GM19324 (cell line): Measurements from ENCODE around the gene CHST15.

Experiments
- ATAC-seq: cut with Tn5 transposase; IDR thresholded peaks from one replicate; pipeline ENCODE4 v1.9.1; 2021; ENCODE audit warnings: mild to moderate bottlenecking, moderate library complexity; ENCODE audit not compliant: unreplicated experiment, low FRiP score

Gene CHST15

DNA sequence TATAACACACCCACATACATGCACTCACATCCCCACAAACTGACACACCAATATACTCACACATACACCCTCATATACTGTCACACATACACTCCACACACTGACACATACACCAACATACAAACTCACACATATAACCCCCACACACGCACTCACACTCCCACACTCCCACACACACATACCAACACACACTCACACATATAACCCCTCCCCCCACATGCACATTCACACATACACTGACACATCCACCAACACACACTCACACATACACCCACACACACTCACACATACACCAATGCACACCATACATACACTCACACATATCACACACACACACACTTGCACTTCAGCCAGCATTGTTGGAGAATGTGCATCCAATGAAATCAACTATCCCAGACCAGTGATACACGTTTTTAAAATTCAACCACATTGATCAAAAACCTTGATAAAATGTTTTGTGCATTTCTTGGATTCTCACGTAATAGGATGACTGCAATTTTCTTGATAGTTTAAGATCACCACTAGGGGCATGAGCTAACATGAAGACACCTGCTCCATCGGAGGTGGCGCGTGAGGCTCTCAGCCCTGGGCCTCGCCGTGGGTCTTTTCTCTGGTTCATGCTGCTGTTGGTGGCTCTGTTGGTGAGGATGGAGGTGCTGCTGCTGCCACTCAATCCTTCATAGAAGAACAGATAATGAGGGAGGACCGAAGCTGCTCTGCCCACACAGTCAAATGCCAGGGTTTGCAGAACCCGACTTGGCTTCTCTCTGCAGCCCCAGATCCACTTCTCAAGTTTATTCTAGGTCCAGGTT lies 32.1 kb upstream of the CHST15 start:
- ATAC-seq: no peak

DNA sequence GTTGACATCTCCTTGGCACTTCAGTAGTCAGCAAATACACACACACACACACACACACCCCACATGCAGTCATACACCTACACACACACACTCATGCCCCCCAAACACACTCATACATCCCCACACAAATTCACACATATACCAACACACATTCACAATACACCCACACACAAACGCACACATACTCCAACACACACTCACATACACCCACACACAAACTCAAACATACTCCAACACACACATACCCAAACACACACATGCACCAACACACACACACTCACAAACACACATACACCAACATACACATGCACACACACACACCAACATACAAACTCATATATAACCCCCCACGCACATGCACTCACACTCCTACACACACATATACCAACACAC lies 31.4 kb upstream of the CHST15 start:
- no peak for ATAC-seq

DNA sequence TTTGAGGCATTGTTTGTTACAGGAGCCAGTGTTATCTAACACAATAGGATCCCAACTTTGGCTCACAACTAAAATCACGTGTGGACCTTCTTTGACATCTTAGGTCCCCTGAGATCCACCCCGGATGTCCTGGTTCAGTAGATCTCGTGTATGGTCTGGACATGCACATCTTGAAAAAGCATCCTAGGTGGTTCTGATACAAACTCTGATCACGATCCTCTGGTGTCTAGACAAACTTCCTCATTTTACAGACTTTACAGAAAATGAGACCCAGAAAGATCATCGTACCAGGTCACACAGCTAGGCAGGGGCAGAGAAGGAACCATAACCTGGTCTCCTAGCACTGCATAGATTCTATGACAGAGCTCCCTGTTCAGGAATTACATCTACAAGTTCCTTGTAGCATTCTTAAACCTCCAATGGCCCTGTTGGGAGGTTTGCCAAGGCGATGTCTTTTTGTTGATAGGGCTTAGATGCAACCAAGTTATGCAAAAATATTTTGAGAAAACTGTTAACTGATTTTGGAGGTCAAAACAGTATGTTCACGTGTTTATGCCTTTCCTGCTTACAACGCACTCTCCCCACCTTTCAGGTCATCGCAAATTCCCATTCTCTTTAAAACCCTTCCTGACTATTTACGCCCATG lies 30.8 kb upstream of the CHST15 start:
- ATAC-seq: no peak

DNA sequence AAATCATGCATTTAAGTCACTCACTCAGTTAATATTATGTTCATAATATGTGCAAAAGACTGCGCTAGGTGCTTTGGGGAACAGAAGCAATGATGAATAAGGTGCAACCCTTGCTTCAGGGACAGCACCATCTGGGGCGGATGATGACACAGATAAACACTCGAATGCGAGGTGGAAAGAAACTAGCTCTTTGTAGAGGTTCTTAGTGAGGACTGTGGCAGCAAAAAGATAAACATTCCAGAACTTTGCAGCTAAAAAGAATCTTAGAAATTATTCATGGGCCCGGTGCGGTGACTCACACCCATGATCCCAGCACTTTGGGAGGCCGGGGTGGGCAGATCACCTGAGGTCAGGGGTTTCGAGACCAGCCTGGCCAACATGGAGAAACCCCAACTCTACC lies 29.8 kb upstream of the CHST15 start:
- no peak for ATAC-seq

DNA sequence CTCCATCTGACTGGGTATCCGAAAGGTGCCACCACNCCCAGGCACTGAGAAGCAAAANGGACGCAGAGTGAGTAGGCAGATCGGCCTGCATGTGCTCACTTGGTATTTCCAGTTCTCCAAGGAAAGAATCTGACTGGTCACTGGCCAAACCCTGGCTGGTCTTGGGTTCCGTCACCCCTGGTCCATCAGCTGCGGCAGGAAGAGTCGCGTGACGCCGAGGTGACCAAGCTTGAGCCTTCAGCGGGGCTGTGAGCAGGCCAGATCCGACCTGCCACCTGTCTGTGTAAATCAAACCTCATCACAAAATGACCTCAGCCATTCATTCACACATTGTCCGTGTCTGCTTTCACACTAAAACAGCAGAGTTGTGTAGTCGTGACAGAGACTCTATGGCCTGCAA lies 28.8 kb upstream of the CHST15 start:
- ATAC-seq: no peak

DNA sequence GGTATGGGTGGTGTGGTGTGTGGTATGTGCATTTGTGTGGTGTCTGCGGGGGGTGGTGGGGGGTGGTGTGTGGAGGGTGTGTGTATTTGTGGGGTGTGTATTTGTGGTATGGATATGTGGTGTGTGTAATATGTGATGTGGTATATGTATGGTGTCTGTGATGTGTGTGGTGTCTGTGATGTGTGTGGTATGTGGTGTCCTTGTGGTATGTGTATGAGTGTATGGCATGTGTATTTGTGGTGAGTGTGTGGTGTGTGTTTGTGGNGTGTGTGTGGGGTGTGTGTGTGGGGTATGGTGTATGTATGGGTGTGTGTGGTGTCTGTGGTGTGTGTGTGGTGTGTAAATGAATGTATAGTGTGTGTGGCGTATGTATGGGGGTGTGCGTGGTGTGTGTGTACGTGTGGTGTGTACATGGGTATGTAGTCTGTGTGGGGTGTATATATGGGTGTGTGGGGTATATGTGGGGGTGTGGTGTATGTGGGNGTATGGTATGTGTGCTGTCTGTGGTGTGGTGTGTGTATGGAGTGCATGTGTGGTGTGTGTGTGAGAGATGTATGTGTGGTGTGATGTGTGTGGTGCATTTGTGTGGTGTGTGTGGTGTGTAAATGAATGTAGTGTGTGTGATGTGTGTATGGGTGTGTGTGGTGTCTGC lies 27.1 kb upstream of the CHST15 start:
- no peak for ATAC-seq

DNA sequence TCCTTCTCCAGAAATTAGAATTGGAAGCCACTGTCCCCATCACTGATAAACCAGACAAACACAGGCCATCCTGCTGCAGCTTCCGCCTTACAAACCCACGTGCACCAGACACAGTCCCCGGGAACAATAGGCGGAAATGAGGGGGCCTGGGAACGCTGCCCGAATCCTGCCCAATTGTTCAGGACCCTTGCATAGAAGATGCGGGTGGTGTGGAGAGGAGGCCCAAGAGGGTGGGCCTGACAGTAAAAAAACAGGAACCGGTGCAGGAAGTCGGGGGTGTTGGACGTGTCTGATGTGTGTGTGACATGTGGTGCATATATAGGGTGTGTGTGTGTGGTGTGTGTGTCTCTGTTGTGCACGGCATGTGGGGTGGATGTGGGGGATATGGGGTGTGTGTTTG lies 26.5 kb upstream of the CHST15 start:
- ATAC-seq: no peak

DNA sequence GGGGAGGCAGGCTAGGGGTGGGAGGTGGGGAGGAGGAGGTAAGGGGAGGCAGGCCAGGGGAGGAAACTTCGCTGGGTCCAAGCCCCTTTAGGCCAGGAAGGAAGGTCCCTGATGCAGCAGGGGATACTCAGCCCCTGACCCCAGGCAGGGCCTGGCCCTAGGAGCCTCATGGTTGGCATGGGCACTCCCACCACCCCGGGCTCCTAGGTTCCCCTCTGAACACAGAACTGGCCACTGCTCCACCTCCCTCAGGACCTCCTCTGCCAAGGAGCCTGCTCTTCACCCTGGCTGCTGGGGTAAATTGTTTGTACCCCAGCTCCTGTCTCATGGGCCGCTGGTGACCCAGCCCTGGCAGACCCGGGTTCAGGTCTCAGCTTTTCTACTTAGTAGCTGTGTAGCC lies 25.8 kb upstream of the CHST15 start:
- ATAC-seq: no peak

DNA sequence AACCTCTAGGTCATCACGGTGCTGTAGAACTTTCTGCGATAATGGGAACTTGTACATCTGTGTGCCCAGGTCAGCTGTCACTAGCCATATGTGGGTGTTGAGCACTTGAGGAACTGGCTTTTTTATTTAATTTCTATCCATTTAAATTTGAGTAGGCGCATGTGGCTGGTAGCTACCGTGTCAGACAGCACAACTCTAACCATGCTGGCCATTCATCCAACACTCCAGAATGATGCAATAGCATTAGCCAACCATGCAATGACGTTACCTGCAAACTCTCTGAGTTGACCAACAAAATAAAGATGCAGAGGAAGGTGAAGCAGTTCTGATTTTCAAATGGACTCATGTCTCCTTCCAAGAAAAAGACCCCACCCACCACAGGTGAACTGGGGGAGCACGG lies 24.4 kb upstream of the CHST15 start:
- ATAC-seq: no peak

DNA sequence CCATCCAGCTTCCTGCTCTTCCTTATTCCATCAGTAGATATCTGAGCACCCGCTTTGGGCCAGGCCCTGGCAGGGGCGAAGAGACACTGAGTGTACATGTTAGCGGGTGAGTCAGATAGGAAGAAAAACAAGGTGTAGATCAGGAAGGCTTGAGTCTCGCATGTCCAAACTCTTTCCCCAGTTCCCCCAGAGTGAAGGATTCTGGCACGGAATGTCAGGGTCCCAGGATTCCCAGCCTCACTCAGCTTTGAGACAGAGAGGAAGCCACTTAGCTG lies 24.1 kb upstream of the CHST15 start:
- ATAC-seq: no peak

DNA sequence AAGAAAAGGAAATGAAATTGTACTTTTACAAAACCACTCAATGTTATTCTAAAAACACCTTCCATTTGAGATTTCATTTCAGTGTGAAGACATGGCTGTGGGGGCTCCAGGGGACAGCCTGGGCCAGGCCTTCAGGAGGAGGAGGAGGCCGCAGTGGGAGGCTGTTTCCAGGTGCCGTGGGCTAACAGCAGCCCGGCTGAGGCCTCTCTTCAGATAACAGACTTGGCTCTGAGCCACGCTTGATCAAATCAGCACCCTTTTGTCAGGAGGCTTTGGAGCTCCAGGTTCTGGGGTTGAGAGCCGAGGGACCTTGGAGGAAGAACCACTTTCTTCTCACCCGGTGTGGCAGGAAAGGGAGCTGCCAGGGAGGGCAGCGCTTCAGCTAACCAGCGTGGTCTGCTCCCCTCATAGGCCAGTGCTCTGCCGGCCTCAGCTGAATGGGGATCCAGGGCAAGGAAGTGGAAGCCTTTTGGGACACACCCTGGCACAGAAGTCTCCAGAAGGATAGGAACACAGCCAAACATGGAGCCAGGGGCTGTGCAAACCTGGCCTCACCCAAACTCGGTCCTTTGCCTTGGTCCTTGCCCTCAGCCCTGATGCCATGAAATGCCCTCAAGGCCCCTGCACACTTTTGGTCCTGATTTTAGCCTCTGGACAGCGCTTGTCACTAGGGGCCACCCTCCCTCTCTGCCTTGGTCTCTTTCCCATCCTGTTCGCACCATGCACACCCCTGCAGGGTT lies 23.5 kb upstream of the CHST15 start:
- ATAC-seq: no peak

DNA sequence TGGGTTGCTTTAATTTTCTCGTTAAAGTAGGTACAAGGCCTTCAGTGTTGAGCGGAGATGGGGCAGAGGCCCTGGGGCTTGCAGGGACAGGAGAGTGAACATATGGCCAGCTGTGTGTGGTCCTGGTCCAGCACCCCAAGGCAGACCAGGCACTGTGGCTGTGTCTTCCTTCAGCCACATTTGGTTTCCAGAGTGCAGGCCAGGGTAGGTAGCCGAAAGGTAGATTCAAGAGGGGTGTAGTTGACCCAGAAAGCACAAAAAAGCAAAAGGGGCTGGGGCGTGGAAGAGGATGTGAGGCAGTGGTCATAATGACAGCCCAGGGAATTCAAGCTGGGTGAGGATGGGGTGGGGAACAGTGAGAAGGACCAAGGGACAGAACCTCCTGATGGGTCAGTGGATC lies 21.3 kb upstream of the CHST15 start:
- ATAC-seq: no peak

DNA sequence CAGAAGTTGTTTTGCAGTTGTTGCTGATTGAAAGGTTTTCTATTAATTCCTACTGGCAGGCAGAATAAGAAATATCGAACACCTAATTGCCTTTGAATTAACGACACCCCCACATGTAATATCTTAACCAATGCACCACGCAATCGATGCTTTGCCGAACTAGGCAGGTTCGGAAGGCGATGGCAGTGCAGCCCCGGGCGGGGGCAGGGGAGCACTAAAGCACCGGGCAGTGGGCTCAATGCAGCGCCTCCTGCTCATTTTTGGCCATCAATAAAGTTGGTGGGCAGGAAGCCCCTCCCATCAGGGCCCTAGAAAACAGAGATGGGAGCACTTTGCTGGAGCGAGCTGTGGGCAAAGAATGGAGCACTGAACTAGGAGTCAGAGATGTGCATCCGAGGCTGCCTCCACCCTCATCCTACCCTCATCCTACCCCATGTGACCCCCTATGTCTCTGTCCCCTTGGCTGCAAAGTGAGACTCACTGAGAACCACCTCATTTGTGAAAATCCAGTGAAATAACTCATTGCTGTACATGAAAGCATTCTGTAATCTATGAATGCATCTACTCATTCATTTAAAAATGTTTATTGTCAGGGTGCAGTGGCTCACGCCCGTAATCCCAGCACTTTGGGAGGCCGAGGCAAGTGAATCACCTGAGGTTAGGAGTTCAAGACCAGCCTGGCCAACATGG lies 19.6 kb upstream of the CHST15 start:
- no peak for ATAC-seq

DNA sequence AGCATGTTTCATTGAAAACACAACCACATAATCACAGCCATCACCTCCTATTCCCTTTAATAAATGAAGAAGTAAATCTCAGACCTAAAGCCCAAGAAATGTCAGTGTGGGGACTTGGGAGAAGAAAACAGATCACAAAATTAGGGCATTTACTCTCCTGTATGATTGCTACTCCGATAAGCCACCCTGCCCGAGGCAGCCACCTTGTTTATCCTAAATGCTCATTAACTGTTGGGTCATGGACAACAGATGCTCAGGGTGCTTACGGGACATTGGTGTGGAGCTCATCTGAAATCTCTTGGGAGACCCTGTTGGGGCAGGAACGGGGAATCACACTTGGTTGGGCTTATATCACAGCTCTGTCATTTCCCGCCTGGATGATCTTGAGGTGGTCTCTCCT lies 17.5 kb upstream of the CHST15 start:
- ATAC-seq: no peak

DNA sequence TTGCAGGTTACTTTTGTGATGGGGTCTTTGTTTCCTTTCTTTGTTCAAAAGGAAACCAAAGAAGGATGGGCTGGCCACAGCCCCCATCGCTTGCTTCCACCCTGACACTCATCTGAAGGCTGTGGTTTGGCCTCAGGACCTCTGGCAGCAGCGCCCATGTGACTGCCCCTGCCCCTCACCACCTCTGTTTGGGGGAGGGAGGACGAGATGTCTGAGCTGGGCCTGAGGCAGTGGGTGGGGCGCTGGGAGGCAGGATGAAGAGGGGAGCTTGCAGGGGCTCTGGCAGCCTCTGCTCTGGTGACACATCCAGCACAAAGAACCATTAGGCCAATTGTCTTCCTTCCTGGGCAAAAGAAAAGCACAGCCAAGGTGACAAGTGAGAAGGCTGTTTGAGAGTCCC lies 15.9 kb upstream of the CHST15 start:
- ATAC-seq: no peak

DNA sequence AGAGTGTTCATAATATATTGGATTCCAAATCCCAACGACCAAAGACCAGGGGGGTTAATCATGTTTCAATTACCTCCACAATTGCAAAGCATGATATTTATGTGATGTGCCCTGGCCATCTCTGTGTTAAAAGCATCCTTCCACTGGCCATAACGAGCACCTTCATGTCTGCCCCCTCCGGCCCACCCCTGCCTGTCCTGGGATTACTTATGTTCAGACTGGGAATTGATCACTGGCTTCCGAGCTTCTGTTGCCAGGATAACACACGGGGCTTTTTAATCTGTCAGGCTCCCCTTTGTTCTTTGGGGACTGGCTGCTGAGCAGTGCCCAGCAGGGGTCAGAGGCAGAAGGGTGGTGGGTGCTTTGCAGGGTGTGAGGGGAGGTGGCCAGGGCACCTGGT lies 13.7 kb upstream of the CHST15 start:
- ATAC-seq: no peak

DNA sequence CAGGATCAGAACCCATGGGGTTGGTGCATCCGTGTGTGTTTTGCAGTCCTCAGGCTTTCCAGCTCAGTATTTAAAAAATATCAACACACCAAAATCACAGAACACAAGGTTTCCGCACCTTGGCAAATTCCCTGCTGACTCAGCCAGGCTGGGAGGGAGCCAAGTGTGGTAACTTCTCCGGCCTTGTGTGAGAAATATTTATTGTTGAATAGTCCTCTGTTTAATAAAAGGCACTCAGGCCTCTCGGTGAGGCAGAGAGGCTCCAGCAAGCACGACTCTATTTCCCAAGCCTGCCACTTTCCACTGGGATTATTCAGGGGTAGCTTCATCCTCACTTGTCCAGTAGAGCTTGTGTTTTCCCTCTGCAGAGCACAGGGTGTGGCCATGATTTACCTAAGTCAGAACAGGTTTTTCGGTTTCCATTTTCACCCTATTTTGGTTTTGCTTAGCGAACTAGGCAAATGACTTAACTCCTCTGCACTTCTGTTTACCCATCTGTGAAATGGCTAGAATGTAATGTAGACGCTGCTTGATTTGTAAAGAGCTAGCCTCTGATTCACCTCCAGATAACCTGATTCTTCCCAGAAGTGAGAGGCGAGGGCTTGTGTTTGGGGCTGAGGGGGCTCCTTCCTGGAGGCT lies 13.0 kb upstream of the CHST15 start:
- peak; percentile 86 for ATAC-seq

DNA sequence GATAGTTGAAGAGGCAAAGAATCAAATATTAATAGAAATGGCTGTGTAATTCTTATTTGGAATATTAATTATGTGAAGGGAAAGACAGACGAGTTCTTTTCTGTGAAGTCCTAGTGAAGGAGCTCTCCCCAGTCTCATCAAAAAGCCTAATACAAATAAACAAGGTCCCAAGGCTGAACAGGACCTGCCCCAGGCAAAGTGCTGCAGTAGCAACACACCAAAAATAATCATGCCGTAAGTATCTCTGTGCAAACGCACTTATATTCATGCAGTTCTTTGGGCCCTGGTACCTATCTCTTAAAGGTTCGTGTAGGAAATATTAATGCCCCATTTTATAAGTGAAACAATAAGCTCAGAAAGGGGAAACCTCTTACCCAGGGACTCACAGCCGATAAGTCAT lies 12.2 kb upstream of the CHST15 start:
- ATAC-seq: no peak

DNA sequence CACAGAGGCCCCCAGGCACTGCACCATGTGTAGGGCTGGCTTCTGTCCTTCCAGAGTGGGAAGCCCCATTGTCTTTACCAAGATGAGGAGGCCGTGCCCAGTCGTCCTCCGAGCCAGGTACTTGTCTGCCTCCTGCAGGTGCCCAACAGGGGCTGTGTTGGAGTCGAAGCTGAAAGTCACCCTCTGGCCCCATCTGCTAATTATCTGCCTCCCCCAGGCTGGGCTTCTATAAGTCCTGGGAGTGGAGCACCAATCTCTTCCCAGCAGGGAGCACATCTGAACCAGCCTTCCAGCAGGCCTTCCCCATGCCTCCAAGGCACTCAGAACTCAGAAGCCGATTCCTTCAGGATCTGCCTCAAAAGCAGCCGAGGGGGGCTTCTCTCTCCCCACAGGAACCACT lies 11.6 kb upstream of the CHST15 start:
- ATAC-seq: no peak

DNA sequence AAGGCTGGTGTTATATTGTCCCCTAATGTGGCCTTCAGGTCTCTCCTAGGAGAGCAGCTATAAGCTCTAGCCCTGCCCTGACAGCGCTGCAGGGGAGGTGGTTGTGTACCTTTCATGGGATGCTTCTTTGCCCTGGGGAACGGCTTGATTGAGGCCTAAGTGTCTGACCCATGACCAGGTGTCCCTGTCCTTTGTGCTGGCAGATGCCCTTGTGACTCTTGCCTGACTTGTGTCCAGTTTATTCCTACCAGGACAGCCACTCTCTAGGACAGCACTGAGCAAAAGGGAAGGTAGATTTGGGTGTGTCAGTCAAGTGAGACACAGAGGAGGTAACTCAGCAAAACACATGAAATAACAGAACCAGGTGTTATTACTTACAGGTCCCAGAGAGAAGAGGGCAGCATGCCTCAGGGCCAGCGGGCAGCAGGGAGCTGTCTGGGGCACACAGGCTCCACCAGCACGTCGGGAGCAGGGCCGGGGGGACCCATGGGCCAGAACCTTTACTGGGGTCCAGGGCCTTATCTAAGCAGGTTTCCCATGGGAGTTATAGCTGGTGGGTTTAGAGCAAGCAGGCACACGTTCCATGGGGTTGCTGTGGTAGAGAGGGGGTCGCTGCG lies 10.7 kb upstream of the CHST15 start:
- ATAC-seq: no peak
